GOT3 (cell line): ENCODE data around the gene LGALS7.
"Not testable (repeated sequence)": the region's sequence is repeated elsewhere in the genome, so short reads cannot be mapped to it uniquely, and the experiment has no call there.

Experiments used
- DNase-seq: peaks from one replicate; lab custom pipeline; 2025; ENCODE audit warnings: mixed read lengths; lab: John Stamatoyannopoulos, UW

LGALS7 gene

GRCh38 chr19:38770949-38771275 is 2.4 kb downstream of the LGALS7 start:
- DNase-seq: not testable (repeated sequence)

GRCh38 chr19:38770228-38770948 is 2.9 kb downstream of the LGALS7 start:
- not testable (repeated sequence) for DNase-seq

- DNase-seq: no peak
These were observed 3.6 kb downstream of the LGALS7 start for GRCh38 chr19:38769635-38770211.

- DNase-seq: no peak
These were observed 6.9 kb downstream of the LGALS7 start for GRCh38 chr19:38766276-38767047.

- no peak for DNase-seq
These were observed 8.1 kb downstream of the LGALS7 start for GRCh38 chr19:38765214-38765613.

- no peak for DNase-seq
These were observed 9.5 kb downstream of the LGALS7 start for GRCh38 chr19:38763795-38764220.

- DNase-seq: not testable (repeated sequence)
These were observed 11.4 kb downstream of the LGALS7 start for GRCh38 chr19:38761884-38762389.

- DNase-seq: not testable (repeated sequence)
These were observed 12.4 kb downstream of the LGALS7 start for GRCh38 chr19:38760805-38761517.

- DNase-seq: no peak
These were observed 13.7 kb downstream of the LGALS7 start for GRCh38 chr19:38759590-38760003.

- not testable (repeated sequence) for DNase-seq
These were observed 19.1 kb downstream of the LGALS7 start for GRCh38 chr19:38754196-38754595.

- DNase-seq: not testable (repeated sequence)
These were observed 19.5 kb downstream of the LGALS7 start for GRCh38 chr19:38753783-38754182.

- no peak for DNase-seq
These were observed 28.0 kb downstream of the LGALS7 start for GRCh38 chr19:38745316-38745715.

- no peak for DNase-seq
These were observed 28.4 kb downstream of the LGALS7 start for GRCh38 chr19:38744874-38745273.

GRCh38 chr19:38744298-38744681 is 29.0 kb downstream of the LGALS7 start, which contains the start of gene CAPN12:
Gene CAPN12 (minus strand): TSS chr19:38744474. CDS start chr19:38744165, 309 bp downstream.
- DNase-seq: no peak

GRCh38 chr19:38743394-38744297 is 29.7 kb downstream of the LGALS7 start:
- no peak for DNase-seq

- no peak for DNase-seq
These were observed 30.4 kb downstream of the LGALS7 start for GRCh38 chr19:38742906-38743305.

- no peak for DNase-seq
These were observed 31.0 kb downstream of the LGALS7 start for GRCh38 chr19:38742296-38742695.

- DNase-seq: no peak
These were observed 31.6 kb downstream of the LGALS7 start for GRCh38 chr19:38741670-38742069.

GRCh38 chr19:38740932-38741331 is 32.4 kb downstream of the LGALS7 start:
- DNase-seq: no peak

- no peak for DNase-seq
These were observed 33.1 kb downstream of the LGALS7 start for GRCh38 chr19:38740257-38740592.
